ENCODE data around the gene CNIH4.
"Not testable (repeated sequence)": the region's sequence is repeated elsewhere in the genome, so short reads cannot be mapped to it uniquely, and the experiment has no call there.

Gene CNIH4

DNA sequence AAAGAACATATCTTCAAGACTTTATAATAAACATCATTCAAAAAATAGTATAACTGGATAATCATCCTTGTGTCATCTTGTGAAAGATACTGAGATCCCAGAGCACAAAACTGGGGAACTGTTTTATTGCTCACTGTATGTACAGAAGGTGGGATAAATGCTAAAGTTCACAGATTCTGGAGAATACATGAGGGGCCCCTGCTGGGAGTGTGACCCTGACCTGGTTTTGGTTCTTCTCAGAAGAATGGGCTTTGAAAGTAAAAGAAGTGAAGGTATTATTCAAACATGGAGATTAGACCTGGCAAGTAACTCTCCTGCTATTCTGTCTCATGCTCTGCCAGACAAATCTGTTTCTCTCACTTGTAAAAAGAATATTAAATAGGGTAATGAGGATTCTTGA lies 63.4 kb downstream of the CNIH4 start:
- 0 out of 2 replicates have a peak, but pooled peaks cover 3% of the 10 kb centered on the region for H3F3A ChIP-seq (ENCODE audit: control insufficient read depth, insufficient read depth)
- H3K9me2 ChIP-seq (replicated peaks; ENCODE audit: control insufficient read depth, low read length), result no peaks in the 10 kb centered on the region
- no peak overlapping the region for H3K4me2 ChIP-seq (ENCODE audit: low read length)
- H3K36me3 ChIP-seq (ENCODE audit: control insufficient read depth, low read length), result peaks cover 91% of the 10 kb centered on the region
- H3K4me3 ChIP-seq (ENCODE audit: low read length), result no peak overlapping the region
- TF ChIP-seq EZH2phosphoT487 (IDR thresholded peaks at IDR 0.05; ENCODE audit: borderline replicate concordance, low read length), result no peak
- no peak for TF ChIP-seq CTCF (IDR thresholded peaks at IDR 0.05; ENCODE audit: low read depth, low read length, poor library complexity, severe bottlenecking)
- peaks cover 7% of the 10 kb centered on the region for H3K79me2 ChIP-seq (ENCODE audit: control insufficient read depth, low read length)
- H3K27me3 ChIP-seq (ENCODE audit: control insufficient read depth, low read length), result no peaks in the 10 kb centered on the region
- H3K4me1 ChIP-seq (ENCODE audit: control insufficient read depth, low read length), result peaks cover 5% of the 10 kb centered on the region
- H3K9me3 ChIP-seq (ENCODE audit: control insufficient read depth, insufficient read depth, low read length), result no peaks in the 10 kb centered on the region
- no peak overlapping the region for H3K27ac ChIP-seq (ENCODE audit: low read depth, low read length)
- no peaks in the 10 kb centered on the region for H4K20me1 ChIP-seq (ENCODE audit: control insufficient read depth, insufficient read depth, low read depth, low read length)

DNA sequence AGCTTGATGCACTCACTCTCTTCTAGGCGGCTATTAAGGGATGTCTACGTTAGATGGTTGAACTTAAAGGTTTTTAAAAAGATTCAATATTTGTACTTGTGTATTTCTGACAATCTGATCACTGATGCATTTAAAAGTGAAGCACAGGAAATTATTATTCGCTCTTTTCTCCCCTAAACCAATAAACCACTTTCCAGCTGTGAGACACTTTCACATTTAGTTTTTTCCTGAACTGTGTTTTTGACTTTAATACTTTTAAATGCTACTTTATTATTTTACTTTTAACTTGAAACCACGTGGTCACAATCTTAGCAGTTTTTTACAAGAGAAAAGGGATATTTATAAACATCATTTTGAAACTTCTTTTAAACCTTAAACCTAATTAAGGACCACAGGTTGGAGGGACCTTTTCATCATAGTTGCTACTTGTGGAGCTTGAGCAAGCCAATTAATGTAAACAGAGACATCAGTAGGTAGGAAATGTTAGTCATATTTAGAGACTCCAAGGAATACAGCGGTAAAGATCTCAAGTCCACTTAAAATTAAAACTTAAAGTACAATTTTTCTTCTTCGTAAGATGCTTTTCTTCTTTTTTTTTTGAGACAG lies 68.7 kb downstream of the CNIH4 start:
- Histone ChIP-seq H3K9me3 (ENCODE audit: control insufficient read depth, insufficient read depth, low read length) (no peaks in the 10 kb centered on the region), H3K9me2 (replicated peaks; ENCODE audit: control insufficient read depth, low read length) (no peaks in the 10 kb centered on the region), H3K27me3 (ENCODE audit: control insufficient read depth, low read length) (no peaks in the 10 kb centered on the region), H3K27ac (ENCODE audit: low read depth, low read length) (peak overlapping the region; percentile 7; the same call in 1 of the 2 replicates), H3K79me2 (ENCODE audit: control insufficient read depth, low read length) (peaks cover 47% of the 10 kb centered on the region), H3K4me2 (ENCODE audit: low read length) (peak overlapping the region; percentile 13), H3F3A (ENCODE audit: control insufficient read depth, insufficient read depth) (peaks cover 3% of the 10 kb centered on the region), H4K20me1 (ENCODE audit: control insufficient read depth, insufficient read depth, low read depth, low read length) (no peaks in the 10 kb centered on the region), H3K4me3 (ENCODE audit: low read length) (no peak overlapping the region), H3K4me1 (ENCODE audit: control insufficient read depth, low read length) (peaks cover 30% of the 10 kb centered on the region), H3K36me3 (ENCODE audit: control insufficient read depth, low read length) (peaks cover 86% of the 10 kb centered on the region)
- TF ChIP-seq EZH2phosphoT487 (IDR thresholded peaks at IDR 0.05; ENCODE audit: borderline replicate concordance, low read length) (no peak), CTCF (IDR thresholded peaks at IDR 0.05; ENCODE audit: low read depth, low read length, poor library complexity, severe bottlenecking) (no peak)

- not testable (repeated sequence) for H3K27ac ChIP-seq (ENCODE audit: low read depth, low read length); H3K9me3 ChIP-seq (ENCODE audit: control insufficient read depth, insufficient read depth, low read length); H3K27me3 ChIP-seq (ENCODE audit: control insufficient read depth, low read length); H3F3A ChIP-seq (ENCODE audit: control insufficient read depth, insufficient read depth); H4K20me1 ChIP-seq (ENCODE audit: control insufficient read depth, insufficient read depth, low read depth, low read length); H3K9me2 ChIP-seq (replicated peaks; ENCODE audit: control insufficient read depth, low read length); H3K4me3 ChIP-seq (ENCODE audit: low read length); H3K4me2 ChIP-seq (ENCODE audit: low read length)
- Histone ChIP-seq H3K36me3 (ENCODE audit: control insufficient read depth, low read length) (peaks cover 84% of the 10 kb centered on the region), H3K79me2 (ENCODE audit: control insufficient read depth, low read length) (peaks cover 61% of the 10 kb centered on the region), H3K4me1 (ENCODE audit: control insufficient read depth, low read length) (peaks cover 43% of the 10 kb centered on the region)
These were observed 70.2 kb downstream of the CNIH4 start for GRCh38 chr1:224426869-224427268.

DNA sequence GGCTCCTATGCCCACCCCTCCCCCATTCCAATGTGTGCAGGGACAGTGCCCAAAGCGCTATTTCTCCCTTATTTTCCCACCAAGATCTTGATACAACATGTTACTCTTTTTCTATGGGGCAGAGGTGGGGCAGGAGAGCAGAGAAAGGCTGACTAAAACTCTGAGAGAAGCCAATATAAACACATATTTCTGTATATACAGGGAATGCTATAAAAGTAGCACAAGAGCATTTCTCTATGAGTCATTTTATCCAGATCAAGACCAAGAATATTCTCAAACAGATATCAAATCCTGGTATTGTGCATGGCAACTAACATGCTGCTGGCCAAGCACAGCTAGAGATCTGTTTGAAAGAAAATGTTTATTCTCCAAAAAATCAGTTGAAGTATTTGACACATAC lies 70.7 kb downstream of the CNIH4 start:
- H3K9me3 ChIP-seq (ENCODE audit: control insufficient read depth, insufficient read depth, low read length), result no peaks in the 10 kb centered on the region
- no peak for TF ChIP-seq CTCF (IDR thresholded peaks at IDR 0.05; ENCODE audit: low read depth, low read length, poor library complexity, severe bottlenecking)
- no peaks in the 10 kb centered on the region for H3K9me2 ChIP-seq (replicated peaks; ENCODE audit: control insufficient read depth, low read length)
- no peak overlapping the region for H3K4me3 ChIP-seq (ENCODE audit: low read length)
- H3K27ac ChIP-seq (ENCODE audit: low read depth, low read length), result no peak overlapping the region
- H3K27me3 ChIP-seq (ENCODE audit: control insufficient read depth, low read length), result no peaks in the 10 kb centered on the region
- H4K20me1 ChIP-seq (ENCODE audit: control insufficient read depth, insufficient read depth, low read depth, low read length), result 0 out of 2 replicates have a peak, but pooled peaks cover 10% of the 10 kb centered on the region
- no peak overlapping the region for H3K4me2 ChIP-seq (ENCODE audit: low read length)
- peaks cover 10% of the 10 kb centered on the region for H3F3A ChIP-seq (ENCODE audit: control insufficient read depth, insufficient read depth)
- H3K79me2 ChIP-seq (ENCODE audit: control insufficient read depth, low read length), result peaks cover 66% of the 10 kb centered on the region
- H3K36me3 ChIP-seq (ENCODE audit: control insufficient read depth, low read length), result peaks cover 84% of the 10 kb centered on the region
- peaks cover 48% of the 10 kb centered on the region for H3K4me1 ChIP-seq (ENCODE audit: control insufficient read depth, low read length)

GRCh38 chr1:224428713-224429112 lies 72.0 kb downstream of the CNIH4 start:
- not testable (repeated sequence) for H3K27me3 ChIP-seq (ENCODE audit: control insufficient read depth, low read length); H3K4me2 ChIP-seq (ENCODE audit: low read length); H3K4me3 ChIP-seq (ENCODE audit: low read length); H3F3A ChIP-seq (ENCODE audit: control insufficient read depth, insufficient read depth); H3K9me2 ChIP-seq (replicated peaks; ENCODE audit: control insufficient read depth, low read length); H3K9me3 ChIP-seq (ENCODE audit: control insufficient read depth, insufficient read depth, low read length); H3K27ac ChIP-seq (ENCODE audit: low read depth, low read length)
- peaks cover 19% of the 10 kb centered on the region; the same call in 1 of the 2 replicates for H4K20me1 ChIP-seq (ENCODE audit: control insufficient read depth, insufficient read depth, low read depth, low read length)
- H3K4me1 ChIP-seq (ENCODE audit: control insufficient read depth, low read length), result peaks cover 53% of the 10 kb centered on the region
- peaks cover 79% of the 10 kb centered on the region for H3K36me3 ChIP-seq (ENCODE audit: control insufficient read depth, low read length)
- H3K79me2 ChIP-seq (ENCODE audit: control insufficient read depth, low read length), result peaks cover 79% of the 10 kb centered on the region
